Lung microvascular endothelial cell (primary cell): ENCODE measurements around the gene PRAMEF7. TPM values are rescaled to one million over a fixed set of nuclear protein-coding genes. Genes with fewer than 3 reads are reported as not detected.
"Not testable (repeated sequence)": the region's sequence is repeated elsewhere in the genome, so short reads cannot be mapped to it uniquely, and the experiment has no call there.

Experiments used
- DNase-seq, 2 donors: peaks; one replicate each; pipeline versions ENCODE4 v3.0.0 to v3.0.0-alpha.2; 2010; ENCODE audit warnings: low read depth in 2 of 2
- total RNA-seq: library from RNA; depleted of rRNA; stranded (reverse); fragments of >200 nt; gene quantifications from 2 replicates; pipeline ENCODE4 v1.2.1, GENCODE V29; 2014

PRAMEF7 gene
- not detected in 2 replicates for total RNA-seq

- DNase-seq, result not testable (repeated sequence)
These were observed at the start of gene PRAMEF7 for GRCh38 chr1:12916310-12916709. Gene PRAMEF7 (plus strand): TSS chr1:12916610. CDS start chr1:12917693, 1,083 bp downstream.

- not testable (repeated sequence) for DNase-seq
These were observed 38.0 kb upstream of the PRAMEF7 start for GRCh38 chr1:12878453-12878852.

DNA sequence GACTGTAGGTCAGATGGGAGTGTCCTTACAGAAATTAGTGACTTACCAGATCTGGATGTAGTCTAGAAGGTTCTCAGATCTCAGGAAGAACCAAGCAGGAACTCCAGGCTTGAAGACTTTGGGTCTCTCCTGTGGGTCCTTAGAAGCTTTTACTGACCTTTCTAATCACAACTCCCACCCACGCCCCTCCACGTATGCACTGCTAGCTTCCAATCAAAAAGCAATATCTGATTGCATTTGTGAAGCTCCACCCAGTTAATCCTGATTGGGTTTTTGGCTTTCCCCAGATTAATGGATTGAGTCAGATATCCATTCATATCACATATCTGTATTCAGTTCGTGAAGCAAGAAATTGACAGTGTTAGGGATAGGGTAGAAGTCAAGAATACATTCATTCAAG is 30.3 kb upstream of the PRAMEF7 start, which contains the start of gene PRAMEF4:
Gene PRAMEF4 (minus strand): TSS at position 101 of the 400 bp plus-strand sequence. CDS start 2,807 bp downstream, outside the sequence.
- DNase-seq, result not testable (repeated sequence)

DNA sequence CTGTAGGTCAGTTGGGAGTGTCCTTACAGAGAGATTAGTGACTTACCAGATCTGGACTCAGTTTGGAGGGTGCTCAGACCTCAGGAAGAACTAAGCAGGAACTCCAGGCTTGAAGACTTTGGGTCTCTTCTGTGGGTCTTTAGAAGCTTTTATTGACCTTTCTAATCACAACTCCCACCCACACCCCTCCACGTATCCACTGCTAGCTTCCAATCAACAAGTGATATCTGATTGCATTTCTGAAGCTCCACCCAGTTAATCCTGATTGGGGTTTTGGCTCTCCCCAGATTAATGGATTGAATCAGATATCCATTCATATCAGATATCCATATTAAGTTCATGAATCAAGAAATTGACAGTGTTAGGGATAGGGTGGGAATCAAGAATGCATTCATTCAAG is 18.2 kb upstream of the PRAMEF7 start, which contains the start of gene PRAMEF10:
Gene PRAMEF10 (minus strand): TSS at position 101 of the 400 bp plus-strand sequence. CDS start 2,423 bp downstream, outside the sequence.
- not testable (repeated sequence) for DNase-seq

- not testable (repeated sequence) for DNase-seq
These were observed 17.2 kb upstream of the PRAMEF7 start for GRCh38 chr1:12899186-12899585.

- not testable (repeated sequence) for DNase-seq
These were observed 12.4 kb upstream of the PRAMEF7 start for GRCh38 chr1:12903793-12904572.

GRCh38 chr1:12921749-12922148 is 5.3 kb downstream of the PRAMEF7 start:
- DNase-seq, result not testable (repeated sequence)

GRCh38 chr1:12924368-12924767 is 8.0 kb downstream of the PRAMEF7 start:
- not testable (repeated sequence) for DNase-seq

DNA sequence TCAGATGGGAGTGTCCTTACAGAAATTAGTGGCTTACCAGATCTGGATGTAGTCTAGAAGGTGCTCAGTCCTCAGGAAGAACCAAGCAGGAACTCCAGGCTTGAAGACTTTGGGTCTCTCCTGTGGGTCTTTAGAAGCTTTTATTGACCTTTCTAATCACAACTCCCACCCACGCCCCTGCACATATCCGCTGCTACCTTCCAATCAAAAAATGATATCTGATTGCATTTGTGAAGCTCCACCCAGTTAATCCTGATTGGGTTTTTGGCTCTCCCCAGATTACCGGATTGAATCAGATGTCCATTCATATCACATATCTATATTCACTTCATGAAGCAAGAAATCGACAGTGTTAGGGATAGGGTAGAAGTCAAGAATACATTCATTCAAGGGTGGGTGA is 31.1 kb downstream of the PRAMEF7 start, which contains the start of gene PRAMEF6:
Gene PRAMEF6 (minus strand): TSS at position 101 of the 400 bp plus-strand sequence. CDS start 5,062 bp downstream, outside the sequence.
- not testable (repeated sequence) for DNase-seq

Other genes with a start within 250 kb of the PRAMEF7 start
- not detected in 2 replicates for gene AADACL3, start 200.5 kb upstream of the PRAMEF7 start, total RNA-seq
- not detected in 2 replicates for gene CFAP107, start 170.4 kb upstream of the PRAMEF7 start, total RNA-seq
- gene PRAMEF12, start 142.9 kb upstream of the PRAMEF7 start, total RNA-seq, result not detected in 2 replicates
- gene PRAMEF1, start 125.2 kb upstream of the PRAMEF7 start, total RNA-seq, result not detected in 2 replicates
- gene PRAMEF11, start 85.2 kb upstream of the PRAMEF7 start, total RNA-seq, result not detected in 2 replicates
- gene HNRNPCL1, start 67.9 kb upstream of the PRAMEF7 start, total RNA-seq, result not detected in 2 replicates
- not detected in 2 replicates for gene PRAMEF2, start 59.5 kb upstream of the PRAMEF7 start, total RNA-seq
- gene PRAMEF4, start 30.4 kb upstream of the PRAMEF7 start, total RNA-seq, result not detected in 2 replicates
- not detected in 2 replicates for gene PRAMEF10, start 18.3 kb upstream of the PRAMEF7 start, total RNA-seq
- gene PRAMEF6, start 31.0 kb downstream of the PRAMEF7 start, total RNA-seq, result not detected in 2 replicates
- not detected in 2 replicates for gene PRAMEF27, start 140.0 kb downstream of the PRAMEF7 start, total RNA-seq
- not detected in 2 replicates for gene HNRNPCL3, start 144.2 kb downstream of the PRAMEF7 start, total RNA-seq
- not detected in 2 replicates for gene PRAMEF25, start 154.2 kb downstream of the PRAMEF7 start, total RNA-seq
- gene HNRNPCL2, start 200.2 kb downstream of the PRAMEF7 start, total RNA-seq, result not detected in 2 replicates
- not detected in 2 replicates for gene PRAMEF26, start 239.4 kb downstream of the PRAMEF7 start, total RNA-seq
- gene HNRNPCL4, start 249.0 kb downstream of the PRAMEF7 start, total RNA-seq, result not detected in 2 replicates